Stimulated activated CD4-positive, alpha-beta T cell treated with anti-CD3 and anti-CD28 coated beads, Interleukin-2, amount 100 ng/mL, for 48 hours (primary cell): ENCODE measurements around the gene BEND3.
"Not testable (repeated sequence)": the region's sequence is repeated elsewhere in the genome, so short reads cannot be mapped to it uniquely, and the experiment has no call there.

Experiments
- DNase-seq, 2 donors: peaks; one replicate each; pipeline ENCODE4 v3.0.0-alpha.2; 2020

The BEND3 gene

DNA sequence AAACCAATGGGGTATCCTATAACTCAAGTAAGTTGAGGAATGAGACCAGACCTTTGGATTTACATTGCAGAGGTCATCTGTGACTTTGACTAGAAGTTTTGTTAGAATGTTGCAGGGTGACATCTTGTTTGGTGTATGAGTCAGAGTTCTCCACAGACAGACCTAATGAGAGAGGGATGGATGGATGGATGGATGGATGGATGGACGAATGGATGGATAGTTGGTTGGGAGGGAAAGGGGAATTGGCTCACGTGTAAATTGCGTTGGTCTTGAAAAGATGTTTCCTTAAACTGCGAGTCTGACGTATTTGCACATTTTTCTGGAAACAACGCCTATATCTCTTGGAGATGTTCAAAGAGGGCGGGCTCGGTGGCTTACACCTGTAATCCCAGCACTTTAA is 88.3 kb downstream of the BEND3 start:
- no peak for DNase-seq

DNA sequence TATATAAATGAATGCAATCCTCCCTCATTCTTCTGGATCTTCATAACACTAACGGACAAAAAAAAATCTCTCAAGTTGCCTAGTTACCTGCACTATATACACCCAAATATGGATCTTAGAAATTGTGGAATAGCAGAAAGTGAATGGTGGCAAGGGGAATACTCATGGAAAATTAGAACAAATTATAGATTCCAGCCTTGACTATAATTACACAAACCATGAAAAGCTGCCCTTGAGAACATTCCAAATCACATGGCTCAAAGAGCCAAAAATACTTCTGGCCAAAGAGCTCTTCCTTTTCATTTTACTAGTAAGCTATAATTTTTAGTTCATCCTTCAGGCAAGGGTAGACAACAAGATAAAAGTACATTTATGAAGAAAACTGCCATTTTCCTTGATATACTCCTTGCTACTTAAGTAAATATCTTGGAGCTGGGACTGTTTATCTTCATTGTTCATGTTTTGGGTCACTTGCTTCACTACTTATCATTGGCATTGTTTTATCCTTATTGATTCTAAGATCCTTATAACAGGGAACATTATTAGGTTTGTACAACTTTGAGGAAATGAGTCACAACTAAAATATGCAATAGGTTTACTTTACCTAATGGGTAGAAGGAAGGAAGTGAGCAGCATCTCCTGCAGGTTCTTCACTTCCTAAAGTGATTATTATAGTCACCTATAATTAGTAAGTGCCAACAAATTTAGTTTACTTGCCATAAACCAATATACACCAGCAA is 93.7 kb downstream of the BEND3 start:
- no peak for DNase-seq

DNA sequence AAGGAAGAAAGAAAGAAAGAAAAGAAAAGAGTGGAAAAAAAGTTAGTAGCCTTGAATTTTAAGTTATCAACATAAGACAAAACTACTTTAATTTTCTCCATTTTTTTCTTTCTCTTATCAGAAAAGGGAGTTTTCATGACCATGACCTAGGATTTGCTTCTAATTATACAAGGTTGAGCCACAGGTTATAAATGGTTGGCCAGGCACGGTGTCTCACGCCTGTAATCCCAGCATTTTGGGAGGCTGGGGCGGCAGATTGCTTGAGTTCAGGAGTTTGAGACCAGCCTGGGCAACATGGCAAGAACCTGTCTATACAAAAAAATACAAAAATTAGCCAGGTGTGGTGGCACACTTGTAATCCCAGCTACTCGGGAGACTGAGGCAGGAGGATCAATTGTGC is 95.1 kb downstream of the BEND3 start:
- DNase-seq = no peak

DNA sequence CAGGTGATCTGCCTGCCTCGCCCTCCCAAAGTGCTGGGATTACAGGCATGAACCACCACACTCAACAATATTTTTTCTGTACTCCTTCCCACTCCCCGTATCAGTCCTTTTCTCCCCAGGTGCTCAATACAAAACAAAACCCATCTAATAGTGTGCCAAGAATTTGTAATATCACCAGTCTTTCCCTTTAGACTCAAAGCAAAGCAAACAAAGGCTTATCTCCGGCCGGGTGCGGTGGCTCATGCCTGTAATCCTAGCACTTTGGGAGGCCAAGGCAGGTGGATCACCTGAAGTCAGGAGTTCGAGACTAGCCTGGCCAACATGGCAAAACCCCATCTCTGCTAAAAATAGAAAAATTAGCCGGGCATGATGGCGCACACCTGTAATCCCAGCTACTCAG is 95.7 kb downstream of the BEND3 start:
- not testable (repeated sequence) for DNase-seq

DNA sequence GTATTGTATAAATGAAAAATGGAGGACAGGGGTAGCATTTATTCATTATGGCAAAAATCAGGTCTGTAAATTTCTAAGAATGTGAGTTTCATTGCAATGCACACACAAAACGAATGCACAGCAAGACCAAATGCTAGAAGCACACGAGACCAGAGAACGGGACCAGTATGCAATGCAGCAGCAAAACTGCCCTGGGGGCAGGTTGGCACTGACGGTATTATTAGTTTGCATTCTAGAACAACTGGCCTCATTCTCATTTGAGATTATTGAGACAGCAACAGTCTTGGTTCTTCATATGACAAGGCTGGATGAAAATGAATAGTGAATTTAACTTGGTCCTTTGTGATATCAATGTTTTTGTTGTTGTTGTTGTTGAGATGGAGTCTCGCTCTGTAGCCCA is 96.3 kb downstream of the BEND3 start:
- no peak for DNase-seq
